NT2/D1 (cell line): Measurements from ENCODE around the gene ERLEC1.
A peak's percentile ranks its signal among the peaks of the same experiment; 100 is the strongest.
"Not testable (repeated sequence)": the region's sequence is repeated elsewhere in the genome, so short reads cannot be mapped to it uniquely, and the experiment has no call there.

ENCODE experiments used
- DNase-seq: peaks from one replicate; pipeline ENCODE4 v3.0.0-alpha.2; 2011; ENCODE audit warnings: low read depth, low spot score
- H3K27me3 ChIP-seq: 2 replicates; pipeline ENCODE4 v1.6.0; 2011; ENCODE audit warnings: mild to moderate bottlenecking; ENCODE audit not compliant: insufficient read length, insufficient read depth
- H3K36me3 ChIP-seq: 2 replicates; pipeline ENCODE4 v1.6.1; 2011; ENCODE audit warnings: mild to moderate bottlenecking, low read length, mixed read lengths; ENCODE audit not compliant: insufficient read depth, insufficient read length
- H3K4me1 ChIP-seq: 2 replicates; pipeline ENCODE4 v1.5.1; 2011; ENCODE audit not compliant: insufficient read depth, insufficient read length
- H3K4me3 ChIP-seq: 2 replicates; pipeline ENCODE4 v1.5.1; 2011; ENCODE audit warnings: low read depth; ENCODE audit not compliant: insufficient read length
- H3K9ac ChIP-seq: 2 replicates; pipeline ENCODE4 v1.6.0; 2011; ENCODE audit warnings: low read depth; ENCODE audit not compliant: insufficient read length
- H3K9me3 ChIP-seq: 2 replicates; pipeline ENCODE4 v1.5.1; 2011; ENCODE audit warnings: mild to moderate bottlenecking, low read length; ENCODE audit not compliant: insufficient read depth
- SUZ12 ChIP-seq: IDR thresholded peaks from 2 replicates; pipeline ENCODE4 v1.6.1; 2011; ENCODE audit not compliant: insufficient read length, insufficient read depth; ENCODE audit errors: extremely low read depth
- YY1 ChIP-seq: IDR thresholded peaks from 2 replicates; pipeline ENCODE4 v1.6.1; 2011; ENCODE audit not compliant: insufficient read length, insufficient read depth
- ZNF274 ChIP-seq: IDR thresholded peaks from 2 replicates; pipeline ENCODE4 v1.6.1; 2011; ENCODE audit warnings: mild to moderate bottlenecking, low read depth, low read length

The ERLEC1 gene

GRCh38 chr2:53826030-53826410, 39.2 kb downstream of the ERLEC1 start:
- no peak overlapping the region for H3K4me3 ChIP-seq
- DNase-seq: no peak
- no peaks in the 10 kb centered on the region for H3K9me3 ChIP-seq
- no peaks in the 10 kb centered on the region for H3K4me1 ChIP-seq
- H3K36me3 ChIP-seq: no peaks in the 10 kb centered on the region
- no peaks in the 10 kb centered on the region for H3K27me3 ChIP-seq
- no peak for TF ChIP-seq SUZ12
- no peak for TF ChIP-seq ZNF274
- no peak for TF ChIP-seq YY1
- H3K9ac ChIP-seq: no peak overlapping the region

- no peaks in the 10 kb centered on the region for H3K27me3 ChIP-seq
- H3K4me3 ChIP-seq: no peak overlapping the region
- no peak for TF ChIP-seq YY1
- no peak for TF ChIP-seq ZNF274
- no peak for TF ChIP-seq SUZ12
- no peaks in the 10 kb centered on the region for H3K9me3 ChIP-seq
- no peaks in the 10 kb centered on the region for H3K36me3 ChIP-seq
- no peak overlapping the region for H3K9ac ChIP-seq
- DNase-seq: no peak
- H3K4me1 ChIP-seq: no peaks in the 10 kb centered on the region
Observed at GRCh38 chr2:53826587-53827397, 39.9 kb downstream of the ERLEC1 start.

GRCh38 chr2:53827398-53828175, 40.7 kb downstream of the ERLEC1 start:
- no peak for TF ChIP-seq ZNF274
- TF ChIP-seq YY1: no peak
- TF ChIP-seq SUZ12: no peak
- H3K4me3 ChIP-seq: no peak overlapping the region
- H3K27me3 ChIP-seq: no peaks in the 10 kb centered on the region
- peak; percentile 42 for DNase-seq
- no peak overlapping the region for H3K9ac ChIP-seq
- H3K4me1 ChIP-seq: no peaks in the 10 kb centered on the region
- no peaks in the 10 kb centered on the region for H3K9me3 ChIP-seq
- H3K36me3 ChIP-seq: no peaks in the 10 kb centered on the region

DNA sequence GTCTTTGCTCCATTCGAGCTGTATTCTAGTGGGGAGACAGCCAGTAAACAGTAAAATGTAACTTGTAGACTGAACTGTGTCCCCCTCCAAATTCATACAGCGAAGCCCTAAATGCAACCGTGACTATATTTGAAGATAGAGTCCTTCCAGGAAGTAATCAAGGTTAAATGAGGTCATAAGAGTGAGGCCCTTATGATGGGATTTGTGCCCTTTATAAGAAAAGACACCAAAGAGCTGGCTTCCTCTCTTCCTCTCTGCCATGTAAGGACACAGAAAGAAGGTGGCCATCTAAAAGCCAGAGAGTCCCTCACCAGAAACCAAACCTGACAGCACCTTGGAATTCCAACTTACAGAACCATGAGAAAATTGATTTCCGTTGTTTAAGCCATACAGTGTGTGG, 41.5 kb downstream of the ERLEC1 start:
- H3K27me3 ChIP-seq: no peaks in the 10 kb centered on the region
- DNase-seq: no peak
- H3K9me3 ChIP-seq: no peaks in the 10 kb centered on the region
- H3K36me3 ChIP-seq: no peaks in the 10 kb centered on the region
- no peak for TF ChIP-seq ZNF274
- no peak for TF ChIP-seq SUZ12
- no peak for TF ChIP-seq YY1
- H3K4me3 ChIP-seq: no peak overlapping the region
- H3K9ac ChIP-seq: no peak overlapping the region
- no peaks in the 10 kb centered on the region for H3K4me1 ChIP-seq

DNA sequence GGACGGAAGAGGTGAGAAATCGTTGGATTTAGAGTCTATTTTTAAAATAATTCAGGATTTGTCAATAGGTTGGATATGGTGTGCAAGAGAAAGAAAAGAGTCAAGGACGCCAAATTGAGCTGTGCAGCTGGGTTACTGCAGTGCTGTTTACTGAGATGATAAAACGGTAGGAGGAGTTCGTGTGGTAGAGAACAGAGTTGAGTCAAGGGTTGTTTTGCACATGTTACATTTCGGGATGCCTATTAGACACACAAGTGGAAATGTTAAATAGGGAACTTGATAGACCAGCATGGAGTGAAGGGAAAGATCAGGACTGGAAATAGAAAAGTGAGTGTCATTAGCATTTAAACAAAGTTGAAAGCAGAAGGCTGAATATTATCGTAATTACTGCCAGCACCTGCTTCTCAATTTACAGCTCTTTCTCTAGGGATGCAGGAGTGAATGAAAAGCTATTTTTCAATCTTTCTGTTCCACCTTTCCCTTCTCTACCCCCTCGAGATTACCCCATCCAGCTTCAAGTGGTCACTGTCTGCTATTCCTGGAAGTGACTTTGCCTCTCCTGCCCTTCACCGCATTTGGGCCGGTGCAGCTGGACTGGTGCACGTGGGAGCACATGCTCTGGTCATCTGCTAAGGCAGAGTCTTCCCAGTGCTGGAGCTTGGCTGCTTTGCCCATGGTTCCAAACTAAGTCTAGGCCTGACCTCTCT, 42.6 kb downstream of the ERLEC1 start:
- DNase-seq: no peak
- no peak for TF ChIP-seq SUZ12
- TF ChIP-seq ZNF274: no peak
- no peak for TF ChIP-seq YY1
- H3K4me3 ChIP-seq: no peak overlapping the region
- no peaks in the 10 kb centered on the region for H3K27me3 ChIP-seq
- H3K4me1 ChIP-seq: no peaks in the 10 kb centered on the region
- H3K36me3 ChIP-seq: no peaks in the 10 kb centered on the region
- H3K9me3 ChIP-seq: no peaks in the 10 kb centered on the region
- H3K9ac ChIP-seq: no peak overlapping the region

DNA sequence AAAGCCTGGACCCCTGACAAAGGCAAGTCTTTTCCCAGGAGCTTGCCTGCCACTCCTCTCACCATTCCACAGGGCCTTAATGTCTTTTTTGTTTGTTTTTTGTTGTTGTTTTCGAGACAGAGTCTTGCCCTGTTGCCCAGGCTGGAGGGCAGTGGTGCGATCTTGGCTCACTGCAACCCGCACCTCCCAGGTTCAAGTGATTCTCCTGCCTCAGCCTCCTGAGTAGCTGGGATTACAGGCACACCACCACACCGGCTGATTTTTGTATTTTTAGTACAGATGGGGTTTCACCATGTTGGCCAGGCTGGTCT, 43.1 kb downstream of the ERLEC1 start:
- not testable (repeated sequence) for H3K9me3 ChIP-seq, H3K4me1 ChIP-seq, H3K36me3 ChIP-seq, H3K27me3 ChIP-seq, H3K4me3 ChIP-seq, H3K9ac ChIP-seq, DNase-seq

DNA sequence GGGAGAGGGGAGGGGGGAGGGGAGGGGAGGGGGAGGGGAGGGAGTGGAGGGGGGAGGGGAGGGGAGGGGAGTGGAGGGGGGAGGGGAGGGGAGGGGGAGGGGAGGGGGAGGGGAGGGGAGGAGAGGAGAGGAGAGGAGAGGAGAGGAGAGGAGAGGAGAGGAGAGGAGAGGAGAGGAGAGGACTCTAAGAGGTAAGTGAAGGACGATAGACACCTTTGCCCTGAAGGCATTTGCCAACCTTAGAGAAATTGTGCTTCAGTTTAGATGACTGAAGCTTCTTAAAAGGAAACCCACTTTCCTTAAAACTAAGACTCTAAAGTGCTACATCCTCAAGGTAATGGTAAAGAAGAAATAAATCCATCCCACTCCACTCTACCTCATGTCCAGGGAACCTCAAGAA, 53.7 kb downstream of the ERLEC1 start:
- Histone ChIP-seq H3K36me3 (no peaks in the 10 kb centered on the region), H3K27me3 (no peaks in the 10 kb centered on the region), H3K4me3 (no peak overlapping the region), H3K9ac (no peak overlapping the region), H3K9me3 (no peaks in the 10 kb centered on the region), H3K4me1 (no peaks in the 10 kb centered on the region)
- TF ChIP-seq SUZ12 (no peak), ZNF274 (no peak), YY1 (no peak)
- DNase-seq: no peak

GRCh38 chr2:53841651-53842050, 54.8 kb downstream of the ERLEC1 start:
- H3K27me3 ChIP-seq, H3K4me1 ChIP-seq, H3K9ac ChIP-seq, H3K4me3 ChIP-seq, DNase-seq, H3K36me3 ChIP-seq, H3K9me3 ChIP-seq: not testable (repeated sequence)
